HL-60 (cell line): ENCODE data around the gene ARSA.

Experiments
- DNase-seq, 2 experiments: peaks; one replicate each; pipeline ENCODE4 v3.0.0-alpha.2; 2010 to 2020; ENCODE audit warnings: low read depth in 1 of 2, low spot score in 1 of 2
- H3K27ac ChIP-seq: fragments of 250-450 bp; sonication (Bioruptor Pico); replicated peaks from 2 replicates; pipeline ENCODE4 v1.5.1; 2020; ENCODE audit warnings: mild to moderate bottlenecking, moderate library complexity
- H3K27me3 ChIP-seq: fragments of 250-450 bp; sonication (Bioruptor Pico); 2 replicates; pipeline ENCODE4 v1.5.1; 2021; ENCODE audit warnings: mild to moderate bottlenecking, moderate library complexity; ENCODE audit not compliant: insufficient read depth, poor library complexity, severe bottlenecking
- H3K4me3 ChIP-seq: replicated peaks from 2 replicates; pipeline ENCODE4 v1.5.1; 2011; ENCODE audit warnings: mild to moderate bottlenecking, control low read depth, low read length; ENCODE audit not compliant: insufficient read depth
- TF ChIP-seq, protein P1 (sequence below): IDR thresholded peaks from one replicate; pipeline ENCODE4 v1.5.1; 2011; ENCODE audit warnings: low read length, control low read depth, inconsistent platforms; ENCODE audit not compliant: insufficient read depth

The ARSA gene

DNA sequence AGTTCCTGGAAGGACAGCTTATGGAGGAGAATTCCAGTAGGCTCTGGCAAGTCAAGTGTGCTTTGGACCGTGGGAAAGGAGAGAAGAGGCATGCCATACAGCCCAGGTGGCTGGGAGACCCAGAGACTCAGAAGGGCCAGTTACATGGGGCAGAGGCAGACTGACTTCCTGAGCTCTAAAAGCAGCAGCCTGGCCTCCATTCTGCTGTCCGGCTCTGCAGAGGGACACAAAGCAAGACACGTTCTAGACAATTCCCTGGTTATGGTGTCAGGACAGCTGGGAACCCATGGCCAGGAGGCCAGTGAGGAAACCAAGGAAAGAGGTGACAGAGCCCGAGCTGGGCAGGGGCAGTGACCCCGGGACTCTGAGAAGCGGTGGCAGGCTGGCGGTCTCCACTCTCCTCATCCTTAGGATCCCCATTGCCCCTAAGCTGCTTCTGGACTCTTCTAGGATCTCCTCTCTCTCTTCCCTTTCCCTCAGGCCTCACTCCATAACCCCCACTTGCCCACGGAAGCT is 52.5 kb downstream of the ARSA start:
- DNase-seq = no peak
- H3K27me3 ChIP-seq = no peaks in the 10 kb centered on the region
- no peak overlapping the region for H3K27ac ChIP-seq
- TF ChIP-seq, protein P1, sequence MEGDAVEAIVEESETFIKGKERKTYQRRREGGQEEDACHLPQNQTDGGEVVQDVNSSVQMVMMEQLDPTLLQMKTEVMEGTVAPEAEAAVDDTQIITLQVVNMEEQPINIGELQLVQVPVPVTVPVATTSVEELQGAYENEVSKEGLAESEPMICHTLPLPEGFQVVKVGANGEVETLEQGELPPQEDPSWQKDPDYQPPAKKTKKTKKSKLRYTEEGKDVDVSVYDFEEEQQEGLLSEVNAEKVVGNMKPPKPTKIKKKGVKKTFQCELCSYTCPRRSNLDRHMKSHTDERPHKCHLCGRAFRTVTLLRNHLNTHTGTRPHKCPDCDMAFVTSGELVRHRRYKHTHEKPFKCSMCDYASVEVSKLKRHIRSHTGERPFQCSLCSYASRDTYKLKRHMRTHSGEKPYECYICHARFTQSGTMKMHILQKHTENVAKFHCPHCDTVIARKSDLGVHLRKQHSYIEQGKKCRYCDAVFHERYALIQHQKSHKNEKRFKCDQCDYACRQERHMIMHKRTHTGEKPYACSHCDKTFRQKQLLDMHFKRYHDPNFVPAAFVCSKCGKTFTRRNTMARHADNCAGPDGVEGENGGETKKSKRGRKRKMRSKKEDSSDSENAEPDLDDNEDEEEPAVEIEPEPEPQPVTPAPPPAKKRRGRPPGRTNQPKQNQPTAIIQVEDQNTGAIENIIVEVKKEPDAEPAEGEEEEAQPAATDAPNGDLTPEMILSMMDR = no peak
- H3K4me3 ChIP-seq = no peak overlapping the region
